Right cardiac atrium (tissue), 5 donors: ENCODE measurements around the gene FMN2. TPM values are rescaled to one million over a fixed set of nuclear protein-coding genes. Genes with fewer than 3 reads are reported as not detected.

ENCODE experiments used
- ATAC-seq, 2 donors: fragments of 200-7000 bp; cut with Tn5 transposase; one replicate each; pipeline versions ENCODE4 v1.8.0 to v1.9.1; 2020; ENCODE audit warnings: moderate library complexity in 2 of 2, mild to moderate bottlenecking in 1 of 2
- DNase-seq, 3 donors: peaks; one replicate each; pipeline ENCODE4 v3.0.0-alpha.2; 2020
- H3K27ac ChIP-seq: one replicate; pipeline ENCODE4 v1.5.1; 2013; ENCODE audit warnings: mild to moderate bottlenecking, low read length, control low read depth, moderate library complexity
- H3K27me3 ChIP-seq: one replicate; pipeline ENCODE4 v1.6.1; 2013; ENCODE audit not compliant: control insufficient read depth, insufficient read depth
- H3K4me1 ChIP-seq: one replicate; pipeline ENCODE4 v1.6.1; 2013; ENCODE audit warnings: low read length; ENCODE audit not compliant: control insufficient read depth, insufficient read depth
- H3K4me3 ChIP-seq: one replicate; pipeline ENCODE4 v1.5.1; 2013; ENCODE audit warnings: low read length, control low read depth
- H3K9me3 ChIP-seq: one replicate; pipeline ENCODE4 v1.6.1; 2013; ENCODE audit warnings: low read length; ENCODE audit not compliant: control insufficient read depth
- WGBS: extraction: QIAGEN DNeasy Blood & Tissue Kit; methylation state at CpG from one replicate; pipeline ENCODE4 v1.1.7; 2013; 5-methylcytosine and 5-hydroxymethylcytosine counted together
- intact Hi-C, 4 donors: fragments of 100-400 bp; cut with DNase I; formaldehyde crosslinking; loops; one replicate each; pipeline versions ENCODE4 v1.11.0 to v1.14.0; 2022 to 2023
- polyA plus RNA-seq: library from polyadenylated mRNA; stranded (reverse); fragments of 200-250 nt; gene quantifications from one replicate; pipeline ENCODE4 v1.2.3, GENCODE V29; 2013
- total RNA-seq, 4 donors: library from RNA; stranded (reverse); fragmentation: NEBNext Ultra II Directional; extraction: Animal tissue kit (Norgen Biotek cat#: 25700); gene quantifications; one replicate each; pipeline ENCODE4 v1.2.1, GENCODE V29; 2021
- donor health status: healthy with polysubstance abuse.
- donor health status: DM: no; HTN: yes; CAD: no.
- donor health status: DM: no; HTN: no; CAD: no.
- donor health status: DM: no; HTN: yes; CAD: no; lungs with severe emphysema.
- donor health status: DM: yes; HTN: yes; CAD: no.

Gene FMN2
- total and polyA plus RNA-seq, 5 donors: 0.09 to 0.21 (median 0.16) TPM; not detected in 2

- H3K27me3 ChIP-seq: peaks cover 5% of the 10 kb centered on the region
- intact Hi-C loops: no loop called here
- H3K27ac ChIP-seq: no peak overlapping the region
- no peaks in the 10 kb centered on the region for H3K9me3 ChIP-seq
- WGBS: 93% methylated on average over 6 of the region's 6 CpGs
- DNase-seq (no peak), ATAC-seq (no peak)
- H3K4me1 ChIP-seq: no peaks in the 10 kb centered on the region
- no peak overlapping the region for H3K4me3 ChIP-seq
Measured at GRCh38 chr1:240098534-240098933, 6.9 kb downstream of the FMN2 start.

GRCh38 chr1:240099329-240099728, 7.6 kb downstream of the FMN2 start:
- Histone ChIP-seq H3K4me3 (no peak overlapping the region), H3K27ac (no peak overlapping the region), H3K9me3 (no peaks in the 10 kb centered on the region), H3K27me3 (peaks cover 5% of the 10 kb centered on the region), H3K4me1 (no peaks in the 10 kb centered on the region)
- intact Hi-C loops: no loop called here
- WGBS: 42% methylated on average over 5 of the region's 5 CpGs
- DNase-seq (no peak), ATAC-seq (no peak)

- ATAC-seq (no peak), DNase-seq (no peak)
- Histone ChIP-seq H3K27me3 (peaks cover 5% of the 10 kb centered on the region), H3K4me1 (no peaks in the 10 kb centered on the region), H3K27ac (no peak overlapping the region), H3K9me3 (no peaks in the 10 kb centered on the region), H3K4me3 (no peak overlapping the region)
- 20% methylated on average over 3 of the region's 3 CpGs for WGBS
- intact Hi-C loops: no loop called here
Measured at GRCh38 chr1:240099748-240100147, 8.1 kb downstream of the FMN2 start.

GRCh38 chr1:240100371-240100934, 8.8 kb downstream of the FMN2 start:
- ATAC-seq: no peak
- intact Hi-C loops: no loop called here
- 61% methylated on average over 1 of the region's 1 CpG for WGBS
- Histone ChIP-seq H3K27me3 (peaks cover 3% of the 10 kb centered on the region), H3K4me1 (no peaks in the 10 kb centered on the region), H3K4me3 (no peak overlapping the region), H3K9me3 (no peaks in the 10 kb centered on the region), H3K27ac (no peak overlapping the region)
- no peak for DNase-seq

GRCh38 chr1:240101306-240101705, 9.6 kb downstream of the FMN2 start:
- intact Hi-C loops: no loop called here
- no peak for DNase-seq
- no peaks in the 10 kb centered on the region for H3K27me3 ChIP-seq

GRCh38 chr1:240101737-240102136, 10.1 kb downstream of the FMN2 start:
- H3K27ac ChIP-seq: no peak overlapping the region
- no peak for ATAC-seq
- no peaks in the 10 kb centered on the region for H3K4me1 ChIP-seq
- no peaks in the 10 kb centered on the region for H3K9me3 ChIP-seq
- no peak for DNase-seq
- H3K27me3 ChIP-seq: no peaks in the 10 kb centered on the region
- no peak overlapping the region for H3K4me3 ChIP-seq
- 86% methylated on average over 3 of the region's 3 CpGs for WGBS
- intact Hi-C loops: no loop called here

More at GRCh38 chr1:240101306-240101705, 9.6 kb downstream of the FMN2 start:
- no peak for ATAC-seq
- Histone ChIP-seq H3K4me3 (no peak overlapping the region), H3K27ac (no peak overlapping the region), H3K4me1 (no peaks in the 10 kb centered on the region), H3K9me3 (no peaks in the 10 kb centered on the region)
- WGBS: 79% methylated on average over 7 of the region's 7 CpGs

GRCh38 chr1:240104672-240105071, 13.0 kb downstream of the FMN2 start:
- DNase-seq (no peak), ATAC-seq (no peak)
- WGBS: 79% methylated on average over 2 of the region's 2 CpGs
- Histone ChIP-seq H3K27ac (no peak overlapping the region), H3K27me3 (no peaks in the 10 kb centered on the region), H3K9me3 (no peaks in the 10 kb centered on the region), H3K4me3 (no peak overlapping the region), H3K4me1 (no peaks in the 10 kb centered on the region)
- intact Hi-C loops: no loop called here

DNA sequence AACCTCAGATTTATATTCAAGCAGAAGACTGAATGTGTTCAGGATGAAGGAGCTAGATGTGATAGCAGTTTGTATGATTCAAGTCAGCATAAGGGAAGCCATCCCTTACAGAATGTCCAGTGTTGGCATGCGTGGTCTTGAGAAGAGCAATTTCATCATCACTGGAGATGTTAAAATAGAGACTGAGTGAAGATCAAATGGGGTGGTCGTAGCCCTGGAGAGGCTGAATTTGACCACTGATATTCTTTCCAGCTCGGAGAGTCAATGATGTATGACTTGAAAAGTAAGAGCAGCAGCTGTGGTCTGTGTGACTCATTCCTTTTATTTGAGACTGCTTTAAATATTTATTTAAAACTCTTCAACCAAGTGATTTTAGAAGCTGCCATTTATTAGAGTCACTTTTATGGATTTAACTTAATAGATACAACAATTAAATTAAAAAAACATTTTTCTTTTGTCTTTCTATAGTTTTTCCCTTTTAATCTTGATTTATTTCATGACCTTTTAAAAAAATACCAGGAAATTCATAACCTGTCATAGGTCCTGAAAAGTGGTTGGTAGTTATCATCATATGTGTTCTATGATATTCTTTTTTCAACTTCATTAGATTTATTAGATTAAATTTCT, 15.5 kb downstream of the FMN2 start:
- H3K27ac ChIP-seq: no peak overlapping the region
- no peaks in the 10 kb centered on the region for H3K9me3 ChIP-seq
- 64% methylated on average over 3 of the region's 3 CpGs for WGBS
- DNase-seq: no peak
- no peak for ATAC-seq
- H3K27me3 ChIP-seq: no peaks in the 10 kb centered on the region
- intact Hi-C loops: no loop called here
- no peak overlapping the region for H3K4me3 ChIP-seq
- no peaks in the 10 kb centered on the region for H3K4me1 ChIP-seq

DNA sequence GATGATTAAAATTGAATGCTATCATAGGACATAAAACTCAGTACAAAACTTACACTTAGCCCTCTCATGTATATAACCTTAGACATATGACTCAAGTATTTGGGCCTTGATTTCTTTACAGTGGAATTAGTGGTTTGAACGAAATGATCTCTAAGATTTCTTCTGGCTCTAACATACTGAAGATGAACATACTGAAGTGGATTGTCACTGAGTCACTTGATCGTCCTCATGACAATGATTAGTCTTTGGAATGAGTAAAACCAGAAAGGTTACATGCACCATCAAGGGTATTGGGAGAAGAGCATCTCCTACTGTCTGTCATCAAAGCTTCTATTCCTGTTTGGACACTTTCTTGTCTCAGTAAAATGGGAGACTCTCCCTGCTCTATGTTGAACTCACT, 17.4 kb downstream of the FMN2 start:
- no peaks in the 10 kb centered on the region for H3K4me1 ChIP-seq
- no peak overlapping the region for H3K27ac ChIP-seq
- DNase-seq (no peak), ATAC-seq (no peak)
- no peak overlapping the region for H3K4me3 ChIP-seq
- intact Hi-C loops: no loop called here
- no peaks in the 10 kb centered on the region for H3K9me3 ChIP-seq
- H3K27me3 ChIP-seq: no peaks in the 10 kb centered on the region
- WGBS: 70% methylated on average over 2 of the region's 2 CpGs

GRCh38 chr1:240109920-240110636, 18.4 kb downstream of the FMN2 start:
- Histone ChIP-seq H3K27me3 (no peaks in the 10 kb centered on the region), H3K9me3 (no peaks in the 10 kb centered on the region), H3K4me3 (no peak overlapping the region), H3K27ac (no peak overlapping the region), H3K4me1 (no peaks in the 10 kb centered on the region)
- ATAC-seq (no peak), DNase-seq (no peak)
- 36% methylated on average over 5 of the region's 5 CpGs for WGBS
- intact Hi-C loops: no loop called here

- intact Hi-C loops: no loop called here
- DNase-seq: no peak
- Histone ChIP-seq H3K27me3 (no peaks in the 10 kb centered on the region), H3K4me3 (no peak overlapping the region), H3K27ac (no peak overlapping the region), H3K4me1 (no peaks in the 10 kb centered on the region), H3K9me3 (no peaks in the 10 kb centered on the region)
- 68% methylated on average over 6 of the region's 6 CpGs for WGBS
- no peak for ATAC-seq
Measured at GRCh38 chr1:240111558-240111957, 19.9 kb downstream of the FMN2 start.
